GM12873 (cell line): Measurements from ENCODE around the gene PITPNC1.
A peak's percentile ranks its signal among the peaks of the same experiment; 100 is the strongest.

ENCODE experiments used
- TF ChIP-seq, protein P1 (sequence below): IDR thresholded peaks from 2 replicates; pipeline ENCODE4 v1.5.1; 2012; ENCODE audit warnings: low read depth, mild to moderate bottlenecking, moderate library complexity, low read length, control low read depth; ENCODE audit not compliant: insufficient read depth; ENCODE audit errors: missing control alignments

PITPNC1 gene

DNA sequence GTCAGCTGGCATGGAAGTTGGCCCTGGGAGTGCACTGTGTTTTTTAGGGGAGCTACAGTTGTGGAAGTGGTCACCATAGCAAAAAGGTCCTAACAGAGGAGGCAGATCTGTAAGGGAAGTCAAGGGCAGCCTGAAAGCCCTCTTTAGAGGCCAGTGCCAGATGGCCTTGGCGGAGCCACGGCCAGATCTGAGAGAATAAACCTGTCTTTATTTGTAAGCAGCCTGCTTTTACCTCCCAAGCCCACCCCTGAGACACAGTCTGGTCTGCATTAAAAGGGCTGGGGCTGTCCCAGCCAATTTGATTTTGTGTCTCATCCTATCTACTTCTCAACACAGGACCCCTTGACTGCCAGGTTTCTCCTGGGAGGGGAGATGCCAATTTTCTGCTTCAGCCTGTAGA lies 289.6 kb downstream of the PITPNC1 start:
- TF ChIP-seq, protein P1, sequence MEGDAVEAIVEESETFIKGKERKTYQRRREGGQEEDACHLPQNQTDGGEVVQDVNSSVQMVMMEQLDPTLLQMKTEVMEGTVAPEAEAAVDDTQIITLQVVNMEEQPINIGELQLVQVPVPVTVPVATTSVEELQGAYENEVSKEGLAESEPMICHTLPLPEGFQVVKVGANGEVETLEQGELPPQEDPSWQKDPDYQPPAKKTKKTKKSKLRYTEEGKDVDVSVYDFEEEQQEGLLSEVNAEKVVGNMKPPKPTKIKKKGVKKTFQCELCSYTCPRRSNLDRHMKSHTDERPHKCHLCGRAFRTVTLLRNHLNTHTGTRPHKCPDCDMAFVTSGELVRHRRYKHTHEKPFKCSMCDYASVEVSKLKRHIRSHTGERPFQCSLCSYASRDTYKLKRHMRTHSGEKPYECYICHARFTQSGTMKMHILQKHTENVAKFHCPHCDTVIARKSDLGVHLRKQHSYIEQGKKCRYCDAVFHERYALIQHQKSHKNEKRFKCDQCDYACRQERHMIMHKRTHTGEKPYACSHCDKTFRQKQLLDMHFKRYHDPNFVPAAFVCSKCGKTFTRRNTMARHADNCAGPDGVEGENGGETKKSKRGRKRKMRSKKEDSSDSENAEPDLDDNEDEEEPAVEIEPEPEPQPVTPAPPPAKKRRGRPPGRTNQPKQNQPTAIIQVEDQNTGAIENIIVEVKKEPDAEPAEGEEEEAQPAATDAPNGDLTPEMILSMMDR, result no peak

DNA sequence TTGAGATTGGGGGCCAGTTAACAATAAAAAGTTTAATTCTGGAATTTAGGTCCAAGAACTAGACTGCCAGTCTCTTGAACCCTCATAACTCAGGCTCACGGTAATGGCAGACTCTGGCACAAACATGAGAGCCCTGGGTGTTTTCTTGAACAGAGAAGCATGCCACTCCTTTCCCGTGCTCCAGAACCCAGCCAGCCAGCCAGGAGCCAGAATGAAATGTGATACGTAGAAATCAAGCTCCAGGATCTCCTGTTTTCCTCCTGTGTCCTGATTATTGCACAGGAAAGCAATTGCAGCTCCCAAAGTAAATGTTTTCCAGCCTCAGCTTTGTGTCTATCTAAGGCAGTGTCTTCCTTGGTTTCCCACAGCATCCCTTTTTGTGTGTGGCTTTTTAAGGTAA lies 294.4 kb downstream of the PITPNC1 start:
- TF ChIP-seq, protein P1, result no peak

DNA sequence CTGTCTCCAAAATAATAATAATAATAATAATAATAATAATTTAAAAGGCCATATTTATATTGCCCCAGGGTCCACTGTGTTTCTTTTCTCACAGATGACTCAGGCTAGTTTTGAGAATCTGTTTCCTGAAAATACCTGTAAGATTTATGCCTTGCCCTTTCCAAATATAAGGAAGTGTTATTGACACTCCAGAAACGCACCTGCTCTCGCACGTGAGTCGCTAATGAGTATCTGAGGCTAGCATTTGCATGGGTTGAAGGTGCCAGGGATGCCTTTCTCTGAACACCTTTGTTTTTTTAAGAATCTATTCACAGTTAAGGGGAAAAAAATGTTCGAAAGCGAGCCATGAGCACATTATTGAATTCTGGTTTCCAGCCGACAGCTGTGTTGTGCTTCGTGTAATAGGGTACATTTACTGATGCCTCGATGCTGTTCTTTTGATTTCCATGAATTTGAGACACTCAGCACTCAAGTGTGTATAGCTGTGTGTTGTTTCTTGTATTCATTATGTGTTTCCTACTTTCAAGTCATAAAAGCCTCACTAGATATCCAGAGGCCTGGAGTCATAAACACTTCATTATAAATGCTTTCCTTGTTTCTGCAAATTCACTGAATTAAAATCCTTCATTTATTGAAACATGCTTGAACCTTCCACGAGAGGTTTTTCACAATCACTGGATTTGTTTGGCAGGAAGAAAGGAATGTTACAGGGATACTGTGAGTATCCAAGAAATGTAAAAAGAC lies 295.7 kb downstream of the PITPNC1 start:
- TF ChIP-seq, protein P1, result no peak

DNA sequence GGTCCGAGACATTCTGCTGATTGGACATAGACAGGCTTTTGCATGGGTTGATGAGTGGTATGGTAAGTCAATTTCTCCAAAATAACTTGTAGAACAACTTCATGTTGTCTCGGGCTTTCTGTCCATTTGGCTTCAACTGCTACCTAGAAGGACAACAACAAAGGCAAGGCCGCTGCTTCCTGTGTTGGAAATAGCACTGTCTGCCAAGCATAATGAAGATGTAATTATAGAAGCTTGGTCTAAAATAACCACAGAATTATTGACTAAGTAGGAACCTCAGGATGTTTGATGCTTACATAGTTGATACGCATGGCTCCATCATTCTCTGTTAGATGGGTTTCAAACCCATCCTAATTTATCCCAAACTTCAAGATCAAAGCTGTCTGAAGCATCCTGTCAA lies 298.4 kb downstream of the PITPNC1 start:
- TF ChIP-seq, protein P1, result no peak

DNA sequence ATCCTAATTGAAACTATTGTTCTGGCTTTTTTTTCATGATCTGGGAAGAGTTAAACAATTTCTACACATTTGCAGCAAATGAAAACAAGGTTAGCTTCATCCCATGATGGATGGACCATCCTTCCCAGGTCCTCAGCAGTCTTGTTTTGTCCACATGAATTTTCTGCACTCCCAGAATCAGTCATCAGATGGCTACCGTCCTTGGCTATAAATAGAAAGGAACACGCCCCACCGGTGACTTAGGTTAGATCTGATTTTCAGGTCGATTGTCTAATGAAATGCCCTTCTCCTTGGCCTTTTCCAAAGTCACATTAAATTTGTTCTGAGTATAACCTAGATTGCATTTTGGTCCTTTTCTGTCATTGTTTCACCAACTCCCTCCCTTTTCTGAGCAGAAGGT lies 299.2 kb downstream of the PITPNC1 start:
- TF ChIP-seq, protein P1, result no peak

DNA sequence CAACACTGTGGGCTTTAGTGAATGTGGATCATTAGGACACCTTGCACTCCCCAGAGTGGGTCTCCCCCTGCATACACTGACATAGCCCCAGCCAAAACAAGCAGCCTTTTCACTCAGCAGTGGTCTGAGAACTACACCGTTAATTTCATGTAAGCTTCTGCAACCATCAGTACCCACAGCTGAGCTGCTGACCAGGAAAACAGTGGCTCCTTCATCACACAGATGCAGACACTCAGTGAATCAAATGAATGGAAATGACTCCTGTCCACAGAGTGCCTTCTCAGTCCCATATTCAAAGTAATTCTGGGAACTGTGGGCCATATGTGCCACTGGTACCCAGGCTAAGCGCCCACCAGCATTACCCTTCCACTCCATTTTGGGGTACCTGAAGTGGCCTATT lies 301.3 kb downstream of the PITPNC1 start:
- TF ChIP-seq, protein P1, result no peak

DNA sequence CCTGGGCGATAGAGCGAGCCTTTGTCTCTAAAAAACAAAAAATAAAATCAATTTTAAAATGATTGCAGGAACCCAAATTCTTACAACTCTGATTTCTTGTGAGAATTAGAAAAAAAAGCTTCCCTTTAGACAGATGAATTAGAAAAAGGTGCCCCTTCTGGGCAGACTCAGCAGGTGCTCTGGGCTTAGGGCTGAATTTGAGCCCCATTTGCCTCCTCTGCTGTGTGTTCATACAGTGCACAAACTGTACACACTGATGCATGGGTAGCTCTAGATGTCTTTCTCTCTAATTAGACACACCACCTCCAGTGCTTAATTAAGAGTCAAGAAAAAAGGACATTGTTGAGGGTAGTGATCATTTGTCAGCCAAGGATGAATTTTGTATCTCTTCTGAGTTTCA lies 302.1 kb downstream of the PITPNC1 start:
- TF ChIP-seq, protein P1, result peak; percentile 18

DNA sequence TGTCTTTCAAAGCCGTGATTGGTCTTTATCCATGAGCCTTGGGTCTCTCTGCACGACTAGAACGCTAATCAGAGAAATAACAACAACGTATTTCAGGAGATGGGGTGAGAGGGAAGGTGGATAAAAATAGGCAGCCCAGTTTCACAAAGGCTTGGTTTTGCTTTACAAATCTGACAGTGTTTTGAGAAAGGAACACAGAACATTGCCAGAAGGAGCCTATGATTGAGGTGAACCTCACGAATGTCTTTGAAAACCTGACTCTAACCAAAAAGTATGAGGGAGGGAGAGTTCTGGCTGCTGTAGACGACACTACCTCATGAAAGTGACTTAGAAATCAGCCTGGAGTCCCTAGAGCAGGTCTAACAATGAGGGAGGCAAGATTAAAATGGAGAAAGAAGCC lies 302.6 kb downstream of the PITPNC1 start:
- TF ChIP-seq, protein P1, result no peak
